DND-41 (cell line): ENCODE results near the gene NLGN4Y.

Experiments
- ATAC-seq: fragments of 200-7000 bp; cut with Tn5 transposase; 3 replicates; pipeline ENCODE4 v1.9.1; 2021; ENCODE audit warnings: low read depth; ENCODE audit not compliant: insufficient read depth
- DNase-seq: peaks from one replicate; pipeline ENCODE4 v3.0.0-alpha.2; 2020
- H2AFZ ChIP-seq: 2 replicates; pipeline ENCODE4 v1.6.0; 2012; ENCODE audit warnings: low read depth, low read length
- H3K27ac ChIP-seq: 2 replicates; pipeline ENCODE4 v1.5.1; 2012; ENCODE audit warnings: low read length, inconsistent platforms
- H3K27me3 ChIP-seq: fragments of 200-600 bp; sonication (generic); 2 replicates; pipeline ENCODE4 v1.6.0; 2012; ENCODE audit warnings: low read length, mild to moderate bottlenecking, inconsistent platforms; ENCODE audit not compliant: insufficient read depth, poor library complexity
- H3K36me3 ChIP-seq: 2 replicates; pipeline ENCODE4 v1.5.1; 2012; ENCODE audit warnings: low read length, inconsistent platforms; ENCODE audit not compliant: insufficient read depth
- H3K4me1 ChIP-seq: 2 replicates; pipeline ENCODE4 v1.5.1; 2012; ENCODE audit warnings: mild to moderate bottlenecking, low read length; ENCODE audit not compliant: insufficient read depth
- H3K4me2 ChIP-seq: 2 replicates; pipeline ENCODE4 v1.6.0; 2012; ENCODE audit warnings: mild to moderate bottlenecking, moderate library complexity, low read length, inconsistent platforms; ENCODE audit not compliant: insufficient read depth
- H3K4me3 ChIP-seq, 2 experiments: fragments of 200-600 bp in 1 of 2; shearing (Covaris generic) in 1 of 2; 2 replicates each; pipeline ENCODE4 v1.5.1; 2012 to 2016; ENCODE audit warnings: inconsistent platforms in 2 of 2, low read length in 2 of 2, mild to moderate bottlenecking in 2 of 2, low read depth in 1 of 2, moderate library complexity in 1 of 2
- H3K79me2 ChIP-seq: 2 replicates; pipeline ENCODE4 v1.6.0; 2012; ENCODE audit warnings: low read length, inconsistent platforms; ENCODE audit not compliant: insufficient read depth
- H3K9ac ChIP-seq: 2 replicates; pipeline ENCODE4 v1.6.0; 2012; ENCODE audit warnings: low read depth, mild to moderate bottlenecking, inconsistent platforms, low read length, moderate library complexity
- H3K9me3 ChIP-seq: 2 replicates; pipeline ENCODE4 v1.5.1; 2012; ENCODE audit warnings: low read length, moderate library complexity, mild to moderate bottlenecking, inconsistent platforms; ENCODE audit not compliant: insufficient read depth, severe bottlenecking
- H4K20me1 ChIP-seq: 2 replicates; pipeline ENCODE4 v1.6.0; 2012; ENCODE audit warnings: low read length; ENCODE audit not compliant: insufficient read depth
- CTCF ChIP-seq: IDR thresholded peaks from 2 replicates; pipeline ENCODE4 v1.5.1; 2012; ENCODE audit warnings: borderline replicate concordance, low read length, moderate library complexity, mild to moderate bottlenecking; ENCODE audit not compliant: poor library complexity, severe bottlenecking; ENCODE audit errors: extremely low read depth
- EZH2 ChIP-seq: IDR thresholded peaks from 3 replicates; pipeline ENCODE4 v1.6.1; 2012; ENCODE audit warnings: borderline replicate concordance, low read depth, mild to moderate bottlenecking, moderate library complexity, low read length, inconsistent platforms; ENCODE audit not compliant: severe bottlenecking

Gene NLGN4Y

GRCh38 chrY:14631676-14632075, 107.3 kb downstream of the NLGN4Y start:
- H3K27ac ChIP-seq, result no peak overlapping the region
- H3K9me3 ChIP-seq, result no peaks in the 10 kb centered on the region
- H3K9ac ChIP-seq, result no peak overlapping the region
- TF ChIP-seq EZH2, result no peak
- no peak for TF ChIP-seq CTCF
- no peaks in the 10 kb centered on the region for H4K20me1 ChIP-seq
- H2AFZ ChIP-seq, result no peak overlapping the region
- H3K4me2 ChIP-seq, result no peak overlapping the region
- no peak for ATAC-seq
- no peaks in the 10 kb centered on the region for H3K27me3 ChIP-seq
- H3K79me2 ChIP-seq, result no peaks in the 10 kb centered on the region
- H3K36me3 ChIP-seq, result no peaks in the 10 kb centered on the region
- H3K4me3 ChIP-seq, result no peak overlapping the region
- no peak for DNase-seq
- H3K4me1 ChIP-seq, result no peaks in the 10 kb centered on the region

- no peak for ATAC-seq
- H3K4me2 ChIP-seq, result no peak overlapping the region
Observed at GRCh38 chrY:14633718-14634117, 109.4 kb downstream of the NLGN4Y start.

GRCh38 chrY:14634954-14635353, 110.6 kb downstream of the NLGN4Y start:
- ATAC-seq, result no peak
- no peaks in the 10 kb centered on the region for H4K20me1 ChIP-seq
- no peak overlapping the region for H3K4me3 ChIP-seq
- no peaks in the 10 kb centered on the region for H3K4me1 ChIP-seq
- H3K27me3 ChIP-seq, result no peaks in the 10 kb centered on the region
- DNase-seq, result no peak
- H3K27ac ChIP-seq, result no peak overlapping the region
- TF ChIP-seq CTCF (no peak), EZH2 (no peak)
- H2AFZ ChIP-seq, result no peak overlapping the region
- no peak overlapping the region for H3K9ac ChIP-seq
- H3K36me3 ChIP-seq, result no peaks in the 10 kb centered on the region
- no peaks in the 10 kb centered on the region for H3K9me3 ChIP-seq
- no peaks in the 10 kb centered on the region for H3K79me2 ChIP-seq
- H3K4me2 ChIP-seq, result no peak overlapping the region

More at GRCh38 chrY:14633718-14634117, 109.4 kb downstream of the NLGN4Y start:
- Histone ChIP-seq H3K9me3 (no peaks in the 10 kb centered on the region), H4K20me1 (no peaks in the 10 kb centered on the region), H3K4me3 (no peak overlapping the region), H2AFZ (no peak overlapping the region), H3K36me3 (no peaks in the 10 kb centered on the region), H3K79me2 (no peaks in the 10 kb centered on the region), H3K9ac (no peak overlapping the region), H3K4me1 (no peaks in the 10 kb centered on the region), H3K27me3 (no peaks in the 10 kb centered on the region), H3K27ac (no peak overlapping the region)
- TF ChIP-seq EZH2 (no peak), CTCF (no peak)
- DNase-seq, result no peak

GRCh38 chrY:14637551-14637950, 113.2 kb downstream of the NLGN4Y start:
- no peaks in the 10 kb centered on the region for H3K36me3 ChIP-seq
- no peak overlapping the region for H2AFZ ChIP-seq
- H3K27ac ChIP-seq, result no peak overlapping the region
- H3K27me3 ChIP-seq, result no peaks in the 10 kb centered on the region
- DNase-seq (no peak), ATAC-seq (no peak)
- H3K9ac ChIP-seq, result no peak overlapping the region
- no peak overlapping the region for H3K4me2 ChIP-seq
- no peak overlapping the region for H3K4me3 ChIP-seq
- no peaks in the 10 kb centered on the region for H3K9me3 ChIP-seq
- no peaks in the 10 kb centered on the region for H4K20me1 ChIP-seq
- TF ChIP-seq CTCF, result no peak
- no peak for TF ChIP-seq EZH2
- H3K4me1 ChIP-seq, result no peaks in the 10 kb centered on the region
- no peaks in the 10 kb centered on the region for H3K79me2 ChIP-seq
